Activated naive CD4-positive, alpha-beta T cell treated with Interleukin-2 at 50 U/mL for 16 hours (primary cell): ENCODE results near the gene PRR20D.
"Not testable (repeated sequence)": the region's sequence is repeated elsewhere in the genome, so short reads cannot be mapped to it uniquely, and the experiment has no call there.

Experiments
- DNase-seq: peaks from one replicate; pipeline ENCODE4 v3.0.0-alpha.2; 2020

The PRR20D gene

GRCh38 chr13:57160332-57160731, at the start of gene PRR20D:
Gene PRR20D, plus strand, starts transcription at chr13:57160632. Its CDS starts 387 bp downstream, at chr13:57161019.
- not testable (repeated sequence) for DNase-seq

- DNase-seq, result no peak
These were observed 45.5 kb upstream of the PRR20D start for GRCh38 chr13:57114945-57115344.

GRCh38 chr13:57123681-57124080, 36.8 kb upstream of the PRR20D start:
- DNase-seq, result no peak

GRCh38 chr13:57128909-57129308, 31.5 kb upstream of the PRR20D start:
- DNase-seq, result no peak

GRCh38 chr13:57136093-57136492, 24.3 kb upstream of the PRR20D start:
- DNase-seq, result no peak

GRCh38 chr13:57137585-57137984, 22.8 kb upstream of the PRR20D start:
- DNase-seq, result no peak

- DNase-seq, result no peak
These were observed 21.4 kb upstream of the PRR20D start for GRCh38 chr13:57138988-57139387.

GRCh38 chr13:57139781-57140180, 20.7 kb upstream of the PRR20D start:
- not testable (repeated sequence) for DNase-seq

GRCh38 chr13:57140235-57140968, 20.0 kb upstream of the PRR20D start, which contains the start of gene PRR20A:
Gene PRR20A, plus strand, starts transcription at chr13:57140918. Its CDS starts 387 bp downstream, at chr13:57141305.
- not testable (repeated sequence) for DNase-seq

GRCh38 chr13:57147188-57147587, 13.2 kb upstream of the PRR20D start, which contains the start of gene PRR20B:
Gene PRR20B, plus strand, starts transcription at chr13:57147488. Its CDS starts 387 bp downstream, at chr13:57147875.
- not testable (repeated sequence) for DNase-seq

- DNase-seq, result not testable (repeated sequence)
These were observed 12.3 kb upstream of the PRR20D start for GRCh38 chr13:57148106-57148505.

- not testable (repeated sequence) for DNase-seq
These were observed 6.7 kb upstream of the PRR20D start, which contains the start of gene PRR20C for GRCh38 chr13:57153761-57154160. Gene PRR20C, plus strand, starts transcription at chr13:57154061. Its CDS starts 387 bp downstream, at chr13:57154448.

- DNase-seq, result not testable (repeated sequence)
These were observed 6.5 kb downstream of the PRR20D start, which contains the start of gene PRR20E for GRCh38 chr13:57166897-57167296. Gene PRR20E, plus strand, starts transcription at chr13:57167197. Its CDS starts 387 bp downstream, at chr13:57167584.

GRCh38 chr13:57191667-57192066, 31.2 kb downstream of the PRR20D start:
- no peak for DNase-seq

- DNase-seq, result no peak
These were observed 52.6 kb downstream of the PRR20D start for GRCh38 chr13:57212989-57213388.
